ENCODE measurements around the gene UTP14C.
"Not testable (repeated sequence)": the region's sequence is repeated elsewhere in the genome, so short reads cannot be mapped to it uniquely, and the experiment has no call there.

Gene UTP14C

DNA sequence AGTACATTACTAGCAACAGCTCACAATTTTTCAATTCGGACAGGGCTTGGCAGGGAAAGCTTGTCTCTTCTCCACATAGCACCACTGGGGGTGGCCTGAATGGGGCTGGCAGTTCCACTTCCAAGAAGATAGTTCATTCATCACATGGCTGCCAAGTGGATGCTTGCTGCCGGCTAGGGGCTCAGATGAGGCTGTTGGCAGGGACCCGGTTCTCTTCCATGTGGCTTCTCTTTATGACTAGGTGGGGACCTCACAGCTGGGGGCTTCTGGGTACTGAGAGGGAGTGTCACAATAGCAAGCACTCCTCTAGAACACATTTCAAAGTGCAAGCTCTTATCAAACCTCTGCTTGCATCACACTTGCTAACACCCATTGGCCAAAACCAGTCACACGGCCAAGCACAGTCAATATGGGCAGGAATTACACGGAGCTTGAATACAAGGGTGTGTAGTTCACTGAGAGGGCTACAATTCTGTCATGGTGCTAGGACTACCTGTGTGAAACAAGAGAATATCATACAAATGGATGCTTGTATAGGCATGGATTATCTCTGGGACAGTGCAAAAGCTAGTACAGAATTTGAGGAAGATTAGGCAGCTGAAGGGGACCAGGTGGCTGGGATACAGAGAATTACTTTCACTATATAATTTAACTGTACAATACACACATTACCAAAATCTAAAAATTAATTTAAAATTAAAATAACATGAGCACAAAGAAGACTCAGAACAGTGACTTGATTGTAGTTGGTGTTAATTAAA, 45.5 kb upstream of the UTP14C start:
- H3K27ac ChIP-seq = no peak overlapping the region
- H3K4me2 ChIP-seq = no peak overlapping the region
- H3K4me3 ChIP-seq (IDR thresholded peaks at IDR 0.05; ENCODE audit: insufficient read depth, low read depth, low read length) = no peak overlapping the region
- H2AFZ ChIP-seq (ENCODE audit: low read depth) = no peak overlapping the region
- no peaks in the 10 kb centered on the region for H3K36me3 ChIP-seq (ENCODE audit: insufficient read depth)
- no peak overlapping the region for H3K9ac ChIP-seq
- no peaks in the 10 kb centered on the region for H3K27me3 ChIP-seq (ENCODE audit: insufficient read depth, low read depth)
- H4K20me1 ChIP-seq (ENCODE audit: insufficient read depth) = no peaks in the 10 kb centered on the region
- TF ChIP-seq CTCF (conservative IDR thresholded peaks at IDR 0.05; ENCODE audit: low read depth, low read length) = no peak
- no peaks in the 10 kb centered on the region for H3K79me2 ChIP-seq (ENCODE audit: insufficient read depth, low read depth)
- H3K4me1 ChIP-seq (ENCODE audit: low read depth, poor library complexity, severe bottlenecking) = no peaks in the 10 kb centered on the region

- Histone ChIP-seq H3K79me2 (ENCODE audit: insufficient read depth, low read depth) (no peaks in the 10 kb centered on the region), H3K4me1 (ENCODE audit: low read depth, poor library complexity, severe bottlenecking) (no peaks in the 10 kb centered on the region), H3K27me3 (ENCODE audit: insufficient read depth, low read depth) (no peaks in the 10 kb centered on the region), H3K36me3 (ENCODE audit: insufficient read depth) (no peaks in the 10 kb centered on the region), H4K20me1 (ENCODE audit: insufficient read depth) (no peaks in the 10 kb centered on the region), H3K4me2 (no peak overlapping the region), H3K9ac (no peak overlapping the region), H3K27ac (no peak overlapping the region), H2AFZ (ENCODE audit: low read depth) (no peak overlapping the region), H3K4me3 (IDR thresholded peaks at IDR 0.05; ENCODE audit: insufficient read depth, low read depth, low read length) (no peak overlapping the region)
- no peak for TF ChIP-seq CTCF (conservative IDR thresholded peaks at IDR 0.05; ENCODE audit: low read depth, low read length)
Measured at GRCh38 chr13:51980908-51981307, 43.6 kb upstream of the UTP14C start.

- Histone ChIP-seq H3K4me3 (IDR thresholded peaks at IDR 0.05; ENCODE audit: insufficient read depth, low read depth, low read length) (no peak overlapping the region), H3K27ac (no peak overlapping the region), H3K27me3 (ENCODE audit: insufficient read depth, low read depth) (no peaks in the 10 kb centered on the region), H3K36me3 (ENCODE audit: insufficient read depth) (no peaks in the 10 kb centered on the region), H3K4me2 (no peak overlapping the region), H4K20me1 (ENCODE audit: insufficient read depth) (no peaks in the 10 kb centered on the region), H3K79me2 (ENCODE audit: insufficient read depth, low read depth) (no peaks in the 10 kb centered on the region), H3K9ac (no peak overlapping the region), H2AFZ (ENCODE audit: low read depth) (no peak overlapping the region), H3K4me1 (ENCODE audit: low read depth, poor library complexity, severe bottlenecking) (no peaks in the 10 kb centered on the region)
- TF ChIP-seq CTCF (conservative IDR thresholded peaks at IDR 0.05; ENCODE audit: low read depth, low read length) = no peak
Measured at GRCh38 chr13:51981355-51981754, 43.1 kb upstream of the UTP14C start.

- not testable (repeated sequence) for H3K27ac ChIP-seq; H3K4me2 ChIP-seq; H3K4me1 ChIP-seq (ENCODE audit: low read depth, poor library complexity, severe bottlenecking); H3K9ac ChIP-seq; H2AFZ ChIP-seq (ENCODE audit: low read depth); H3K36me3 ChIP-seq (ENCODE audit: insufficient read depth); H3K4me3 ChIP-seq (IDR thresholded peaks at IDR 0.05; ENCODE audit: insufficient read depth, low read depth, low read length); H4K20me1 ChIP-seq (ENCODE audit: insufficient read depth); H3K79me2 ChIP-seq (ENCODE audit: insufficient read depth, low read depth); H3K27me3 ChIP-seq (ENCODE audit: insufficient read depth, low read depth)
Measured at GRCh38 chr13:51983292-51983691, 41.2 kb upstream of the UTP14C start.

- not testable (repeated sequence) for H3K4me2 ChIP-seq; H4K20me1 ChIP-seq (ENCODE audit: insufficient read depth); H3K27ac ChIP-seq; H3K4me1 ChIP-seq (ENCODE audit: low read depth, poor library complexity, severe bottlenecking); H3K36me3 ChIP-seq (ENCODE audit: insufficient read depth); H3K4me3 ChIP-seq (IDR thresholded peaks at IDR 0.05; ENCODE audit: insufficient read depth, low read depth, low read length); H3K27me3 ChIP-seq (ENCODE audit: insufficient read depth, low read depth); H3K9ac ChIP-seq; H3K79me2 ChIP-seq (ENCODE audit: insufficient read depth, low read depth); H2AFZ ChIP-seq (ENCODE audit: low read depth)
Measured at GRCh38 chr13:51984904-51985303, 39.6 kb upstream of the UTP14C start.

All from KMS-11 (cell line).